Left hindlimb (tissue), 1 donor: ENCODE data around the gene TOP3B.

Experiments used
- DNase-seq: peaks from one replicate; pipeline ENCODE4 v3.0.0-alpha.2; 2018

Gene TOP3B

DNA sequence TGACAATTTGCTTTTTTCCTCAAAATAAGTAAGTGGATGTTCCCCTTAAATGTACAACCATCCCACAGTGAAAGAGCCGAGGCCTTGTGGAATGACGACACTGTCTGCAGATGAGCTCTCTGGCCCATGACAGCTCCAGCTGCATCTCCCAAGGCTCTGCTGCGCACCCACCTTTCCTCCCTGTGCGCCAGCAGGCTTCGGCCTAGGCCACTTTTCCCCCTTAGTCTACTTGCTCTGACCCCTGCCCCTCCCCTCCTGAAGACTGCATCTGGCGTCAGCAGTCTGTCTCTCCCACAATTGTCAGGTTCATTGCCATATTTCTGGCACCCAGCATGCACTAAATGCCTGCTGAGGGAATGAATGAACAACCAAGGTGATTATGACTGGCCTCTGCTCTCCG is 2.0 kb downstream of the TOP3B start:
- no peak for DNase-seq

DNA sequence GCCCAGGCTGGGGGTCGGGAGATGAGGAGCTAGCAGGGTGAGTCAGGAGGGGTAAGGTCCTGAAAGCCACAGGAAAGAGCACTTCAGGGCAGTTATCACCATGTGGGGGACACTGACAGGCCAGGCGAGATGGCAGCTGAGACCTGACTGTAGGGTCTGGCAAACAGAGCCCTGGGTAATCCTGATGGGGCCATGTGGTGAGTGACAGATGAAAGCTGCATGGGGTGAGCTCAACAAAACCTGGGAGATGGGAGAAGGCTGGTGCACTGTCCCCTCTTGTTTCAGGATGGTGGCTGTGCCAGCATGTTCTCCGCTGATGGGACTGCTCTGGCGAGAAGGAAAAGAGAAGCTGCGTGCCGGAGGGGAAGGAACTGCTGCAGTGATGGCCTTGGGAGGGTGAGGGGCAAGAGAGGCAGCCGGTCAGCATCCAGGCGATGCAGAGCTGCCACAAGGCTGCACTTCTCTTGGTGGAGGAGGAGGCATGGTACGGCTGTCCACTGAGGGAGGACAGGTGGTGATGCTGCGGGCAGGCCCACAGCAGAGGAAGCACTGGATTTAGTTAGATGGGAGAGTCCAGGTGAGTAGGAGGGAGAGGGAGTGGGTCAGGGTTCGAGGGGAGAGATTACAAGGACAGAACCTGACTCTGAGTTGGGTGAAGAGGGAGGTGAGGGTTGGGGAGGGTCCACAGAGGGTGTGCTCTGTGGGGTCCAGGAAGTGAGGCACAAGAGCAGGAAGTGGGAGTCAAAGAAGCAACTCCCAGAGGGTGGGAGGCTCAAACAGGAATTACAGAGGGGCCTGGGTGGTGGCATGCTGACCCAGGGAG is 3.8 kb downstream of the TOP3B start:
- DNase-seq, result no peak

- DNase-seq, result no peak
These were observed 4.8 kb downstream of the TOP3B start for GRCh38 chr22:21977814-21978213.

DNA sequence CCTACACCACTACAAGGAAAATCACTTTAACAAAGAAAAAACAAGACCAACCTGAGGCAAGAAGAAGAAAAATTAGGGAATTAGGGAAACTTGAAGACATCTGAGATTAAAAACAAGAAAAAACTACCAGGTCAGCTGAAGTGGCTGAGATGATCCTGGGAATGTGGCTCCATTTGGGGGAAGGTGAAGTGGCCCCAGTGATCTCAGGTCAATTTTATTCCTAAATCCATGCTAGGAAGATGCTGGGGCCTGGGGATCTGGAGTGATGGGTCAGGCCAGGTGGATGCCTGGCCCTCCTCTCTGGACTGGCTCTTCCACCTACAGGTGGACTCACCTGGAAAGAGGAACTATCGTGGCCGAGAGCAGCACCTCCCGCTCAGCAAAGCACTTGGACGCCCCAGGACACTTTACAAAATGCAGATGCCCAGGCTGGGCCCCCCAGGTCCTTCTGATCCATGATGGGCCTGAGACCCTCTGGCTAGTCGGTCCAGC is 6.7 kb downstream of the TOP3B start:
- DNase-seq, result no peak

- DNase-seq, result no peak
These were observed 7.3 kb downstream of the TOP3B start for GRCh38 chr22:21975273-21975672.

- no peak for DNase-seq
These were observed 8.4 kb downstream of the TOP3B start for GRCh38 chr22:21974058-21974649.

DNA sequence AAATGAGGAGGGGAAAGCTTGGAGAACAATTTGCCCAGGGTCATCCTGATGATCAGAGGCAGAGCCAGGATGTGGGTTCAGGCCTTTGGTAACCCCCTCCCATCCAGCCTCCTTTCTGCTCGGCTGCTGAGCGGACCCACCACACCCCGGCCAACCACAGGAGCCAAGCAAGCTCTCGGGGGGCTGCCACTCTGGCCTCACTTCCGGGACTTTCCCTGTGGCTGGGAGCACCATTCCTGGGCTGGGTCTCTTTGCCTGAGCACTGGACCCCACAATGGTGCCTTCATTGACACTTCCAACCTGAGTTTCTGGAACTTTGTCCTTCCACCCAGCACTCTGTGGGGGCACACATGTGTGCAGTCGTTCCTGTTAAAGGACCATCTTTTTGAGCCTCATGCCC is 9.8 kb downstream of the TOP3B start:
- DNase-seq, result no peak

DNA sequence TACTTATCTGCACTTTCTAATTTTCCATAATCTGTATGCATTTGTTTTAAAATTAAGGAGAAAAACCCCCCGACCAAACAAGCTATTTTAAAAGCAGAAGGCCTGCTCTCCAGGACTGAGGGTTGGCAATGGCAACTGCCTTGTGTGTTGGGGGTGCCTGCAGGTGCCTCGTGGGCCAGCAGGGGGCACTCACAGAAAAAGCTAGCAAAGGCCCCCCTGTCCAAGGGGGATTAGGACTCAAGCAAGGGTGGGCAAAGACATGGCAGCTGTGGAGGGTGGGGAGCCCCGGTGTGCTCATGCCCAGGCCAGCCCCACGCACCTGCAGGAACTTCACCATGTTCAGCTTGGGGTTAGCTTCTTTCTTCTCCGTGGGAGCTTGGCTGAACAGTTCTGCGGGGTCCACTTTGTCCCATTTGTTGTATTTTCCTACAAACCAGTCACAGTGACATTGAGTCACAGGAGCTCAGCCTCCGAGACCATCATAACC is 10.3 kb downstream of the TOP3B start:
- no peak for DNase-seq

DNA sequence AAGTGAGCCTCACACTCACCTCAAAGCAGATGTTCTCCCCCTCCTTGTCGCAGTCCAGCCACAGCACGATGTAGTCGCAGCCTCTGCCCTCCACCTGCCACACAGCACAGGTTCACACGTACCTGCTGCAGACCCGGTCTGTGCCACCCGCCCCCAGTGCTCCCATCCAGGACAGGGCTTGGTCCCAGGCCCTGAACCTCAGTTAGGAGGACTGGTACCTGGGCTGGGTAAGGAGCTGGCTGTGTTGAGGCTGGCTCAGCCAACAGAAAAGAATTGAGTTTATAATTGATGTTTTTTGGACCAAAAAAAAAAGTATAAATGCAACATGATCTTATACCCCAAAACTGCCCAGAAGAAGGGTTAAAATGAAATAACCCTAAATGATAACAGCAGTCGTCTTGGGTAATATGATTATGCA is 10.7 kb downstream of the TOP3B start:
- DNase-seq, result no peak

- no peak for DNase-seq
These were observed 11.6 kb downstream of the TOP3B start for GRCh38 chr22:21970800-21971617.

GRCh38 chr22:21970037-21970799 is 12.4 kb downstream of the TOP3B start:
- DNase-seq, result no peak

DNA sequence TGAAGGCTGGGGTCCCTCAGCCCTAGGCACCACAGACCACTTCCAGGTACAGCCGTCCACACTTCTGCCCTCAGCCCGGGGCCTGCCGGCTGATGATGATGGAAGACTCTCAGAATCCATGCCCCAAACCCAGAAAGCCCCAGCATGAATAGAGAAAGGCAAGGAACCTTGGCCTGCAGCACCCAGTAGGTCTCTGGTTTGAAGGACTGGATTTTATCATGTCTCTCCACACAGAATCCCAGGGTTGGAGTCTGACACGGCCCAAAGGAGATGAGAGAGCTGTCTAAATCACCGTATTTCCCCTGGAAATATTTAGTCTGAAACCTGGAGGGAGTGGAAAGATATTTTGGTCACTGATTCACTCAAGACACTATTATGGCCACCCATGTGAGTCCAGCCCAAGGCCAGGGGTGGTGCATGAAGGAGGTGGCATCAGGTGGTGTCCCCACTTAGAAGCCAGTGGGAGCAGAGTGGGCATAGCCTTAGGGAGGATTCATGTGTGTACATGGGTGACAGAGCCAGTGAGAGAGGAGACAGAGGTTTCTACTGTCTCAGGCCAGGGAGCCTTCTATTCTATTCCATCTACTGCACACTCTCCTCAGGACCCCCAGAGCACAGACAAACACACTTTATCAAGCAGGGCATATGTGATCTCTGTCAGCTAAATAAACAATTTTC is 14.0 kb downstream of the TOP3B start:
- DNase-seq, result no peak

GRCh38 chr22:21967693-21968271 is 14.8 kb downstream of the TOP3B start:
- DNase-seq, result no peak

DNA sequence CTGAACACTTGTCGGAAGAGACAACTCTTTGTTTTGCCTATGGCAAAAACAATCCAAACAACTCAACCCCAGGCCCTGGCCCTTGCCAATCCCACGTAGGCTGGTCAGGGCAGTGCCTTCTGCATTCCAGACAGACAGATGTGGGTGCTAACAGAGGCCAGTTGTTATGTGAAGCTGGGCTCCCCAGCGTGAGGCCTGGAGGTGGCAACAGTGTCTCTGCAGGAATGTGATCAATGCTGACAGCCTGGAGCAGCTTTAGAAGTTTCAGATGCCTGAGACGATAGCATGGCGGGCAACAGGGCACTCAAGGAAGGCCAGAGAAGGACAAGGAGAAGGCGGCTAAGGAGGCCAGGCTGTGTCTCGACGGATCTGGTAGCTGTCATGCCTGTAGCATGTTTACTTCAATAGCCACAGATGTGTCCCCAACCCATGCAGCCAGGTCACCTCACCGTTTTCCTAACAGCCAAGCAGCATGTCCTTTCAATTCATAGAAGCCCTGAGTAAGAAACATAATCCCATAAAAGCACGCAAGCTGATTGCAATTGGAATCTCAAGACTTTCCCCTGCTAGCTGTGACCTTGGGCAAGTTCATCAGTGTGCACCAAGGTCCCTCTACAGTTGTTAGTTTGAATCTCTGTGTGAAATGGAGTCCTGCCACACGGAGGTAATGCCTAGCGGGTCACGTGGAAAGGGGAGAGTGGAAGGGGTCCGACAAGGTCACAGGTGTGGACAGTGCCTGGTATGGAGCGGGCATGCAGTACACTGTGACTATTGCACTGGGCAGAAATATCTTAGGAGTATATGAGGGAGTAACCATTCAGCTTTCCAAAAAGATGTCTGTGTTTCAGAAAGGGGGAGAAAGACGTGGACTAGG is 15.7 kb downstream of the TOP3B start:
- DNase-seq, result no peak

DNA sequence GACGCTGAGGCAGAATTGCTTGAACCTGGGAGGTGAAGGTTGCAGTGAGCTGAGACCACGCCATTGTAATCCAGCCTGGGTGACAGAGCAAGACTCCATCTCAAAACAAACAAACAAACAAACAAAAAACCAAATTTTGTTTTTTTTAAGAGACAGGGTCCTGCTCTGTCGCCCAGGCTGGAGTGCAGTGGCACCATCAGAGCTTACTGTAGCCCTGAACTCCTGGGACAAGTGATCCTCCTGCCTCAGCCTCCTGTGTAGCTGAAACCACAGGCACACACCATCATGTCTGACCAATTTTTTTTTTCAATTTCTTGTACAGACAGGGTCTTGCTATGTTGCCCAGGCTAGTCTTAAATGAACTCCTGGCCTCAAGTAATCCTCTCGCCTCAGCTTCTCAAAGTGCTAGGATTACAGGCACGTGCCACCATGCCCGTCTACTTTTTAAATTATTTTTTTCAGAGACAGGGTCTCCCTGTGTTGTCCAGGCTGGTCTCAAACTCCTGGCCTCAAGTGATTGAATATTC is 16.8 kb downstream of the TOP3B start:
- DNase-seq, result no peak

GRCh38 chr22:21964918-21965484 is 17.6 kb downstream of the TOP3B start:
- no peak for DNase-seq

GRCh38 chr22:21964234-21964633 is 18.4 kb downstream of the TOP3B start:
- DNase-seq, result no peak

DNA sequence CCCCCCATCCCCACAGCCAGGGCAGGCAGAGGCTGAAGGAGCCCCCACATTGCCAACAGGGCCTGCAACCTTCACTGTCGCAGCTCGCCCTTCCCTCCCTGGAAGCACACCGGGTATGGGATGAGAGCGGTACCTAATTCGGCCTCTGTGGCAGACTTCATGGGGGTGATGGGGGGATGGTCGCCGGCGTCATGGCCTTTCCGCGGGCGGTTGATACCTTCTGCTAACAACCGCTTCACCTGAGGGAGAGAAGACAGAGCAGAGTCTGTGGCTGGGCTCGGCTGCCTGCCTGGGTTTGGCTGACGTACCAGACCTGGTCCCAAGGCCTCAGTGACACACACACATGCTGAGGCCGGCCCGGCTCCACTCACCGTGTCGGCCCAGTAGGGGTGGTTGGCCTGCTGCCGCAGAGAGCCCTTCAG is 18.8 kb downstream of the TOP3B start:
- DNase-seq, result no peak

- DNase-seq, result no peak
These were observed 19.3 kb downstream of the TOP3B start for GRCh38 chr22:21963286-21963685.

DNA sequence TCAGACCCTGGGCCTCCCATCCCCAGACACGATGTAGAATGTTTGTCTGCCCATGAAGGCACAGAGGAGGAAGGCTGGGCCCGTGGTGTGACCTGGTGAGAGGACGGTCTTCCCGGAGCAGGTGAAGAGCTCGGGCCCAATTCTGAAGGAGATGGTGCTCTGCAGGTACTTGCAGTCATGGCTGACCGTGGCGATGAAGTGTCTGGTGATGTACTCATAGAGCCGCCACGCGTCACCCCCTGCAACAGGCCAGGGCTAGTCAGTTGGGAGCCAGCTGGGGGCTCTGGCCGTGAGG is 20.0 kb downstream of the TOP3B start:
- no peak for DNase-seq
